ENCODE data around the gene LACTB. TPM values are rescaled to one million over a fixed set of nuclear protein-coding genes. Genes with fewer than 3 reads are reported as not detected.

The LACTB gene, protein sequence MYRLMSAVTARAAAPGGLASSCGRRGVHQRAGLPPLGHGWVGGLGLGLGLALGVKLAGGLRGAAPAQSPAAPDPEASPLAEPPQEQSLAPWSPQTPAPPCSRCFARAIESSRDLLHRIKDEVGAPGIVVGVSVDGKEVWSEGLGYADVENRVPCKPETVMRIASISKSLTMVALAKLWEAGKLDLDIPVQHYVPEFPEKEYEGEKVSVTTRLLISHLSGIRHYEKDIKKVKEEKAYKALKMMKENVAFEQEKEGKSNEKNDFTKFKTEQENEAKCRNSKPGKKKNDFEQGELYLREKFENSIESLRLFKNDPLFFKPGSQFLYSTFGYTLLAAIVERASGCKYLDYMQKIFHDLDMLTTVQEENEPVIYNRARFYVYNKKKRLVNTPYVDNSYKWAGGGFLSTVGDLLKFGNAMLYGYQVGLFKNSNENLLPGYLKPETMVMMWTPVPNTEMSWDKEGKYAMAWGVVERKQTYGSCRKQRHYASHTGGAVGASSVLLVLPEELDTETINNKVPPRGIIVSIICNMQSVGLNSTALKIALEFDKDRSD
- 3.1 and 6.4 TPM in 2 replicates for polyA plus RNA-seq

DNA sequence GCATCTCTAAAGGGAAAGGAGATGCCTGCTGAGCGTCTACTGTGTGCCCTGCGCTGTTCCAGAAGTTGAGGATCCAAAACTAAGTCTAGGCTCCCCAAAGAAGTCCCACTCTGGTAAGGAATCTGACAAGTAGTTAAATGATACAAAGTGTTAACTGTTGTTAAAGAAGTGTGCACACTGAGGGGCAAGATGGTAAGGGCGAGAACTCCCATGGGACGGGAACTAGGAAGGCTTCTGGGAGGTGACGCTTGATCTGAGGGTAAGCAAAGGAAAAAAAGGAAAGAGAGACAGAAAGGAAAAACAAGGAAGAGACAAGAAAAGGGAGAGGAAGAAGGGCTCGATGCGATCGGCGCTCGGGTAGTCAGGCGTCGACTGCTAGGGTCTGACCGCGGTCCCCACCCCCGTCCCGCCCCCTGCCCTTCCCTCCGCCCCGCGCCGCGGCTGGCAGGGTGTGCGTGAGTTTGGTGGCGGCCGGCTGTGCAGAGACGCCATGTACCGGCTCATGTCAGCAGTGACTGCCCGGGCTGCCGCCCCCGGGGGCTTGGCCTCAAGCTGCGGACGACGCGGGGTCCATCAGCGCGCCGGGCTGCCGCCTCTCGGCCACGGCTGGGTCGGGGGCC, at the start of gene LACTB:
LACTB (plus strand) TSS at position 480 of the 620 bp plus-strand sequence; CDS start at position 491, 11 bp downstream.

DNA sequence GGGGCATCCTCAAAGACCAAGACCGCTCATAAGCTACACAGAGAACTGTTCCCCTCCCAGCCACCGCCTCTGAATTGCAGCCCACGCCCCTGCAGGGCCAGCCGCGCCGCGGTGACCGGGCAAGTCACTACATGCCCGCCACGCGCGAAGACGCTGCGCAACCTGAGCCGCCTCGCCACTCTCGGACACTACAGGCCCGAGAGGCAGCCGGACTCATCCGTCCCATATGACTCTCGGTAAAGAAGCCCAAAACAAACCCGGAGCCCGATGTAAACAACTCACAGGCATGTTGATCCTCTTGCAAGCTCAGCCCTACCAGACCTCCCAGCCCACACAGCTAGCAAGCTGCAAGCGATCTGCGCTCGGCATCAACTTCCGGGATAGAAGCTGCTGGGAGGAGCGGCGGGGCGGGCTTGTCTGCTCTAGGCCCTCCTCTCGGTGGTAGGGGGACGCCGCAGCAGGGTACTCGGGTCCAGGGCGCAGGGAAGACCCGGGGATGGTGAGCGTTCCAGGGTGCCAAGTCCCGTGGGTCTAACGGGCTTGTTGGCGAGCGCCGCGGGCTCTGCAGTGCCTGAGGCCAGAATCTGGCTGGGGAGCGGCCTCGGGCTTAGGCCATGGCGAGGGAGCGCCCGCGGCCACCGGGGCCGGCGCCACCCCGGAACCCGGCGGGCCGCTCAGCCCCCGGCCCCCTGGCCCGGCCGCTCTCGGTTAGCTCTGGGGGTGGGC, 35.6 kb downstream of the LACTB start, which contains the start of gene RPS27L:
RPS27L (minus strand) TSS at position 360 of the 726 bp plus-strand sequence; CDS start at position 288, 72 bp downstream.

DNA sequence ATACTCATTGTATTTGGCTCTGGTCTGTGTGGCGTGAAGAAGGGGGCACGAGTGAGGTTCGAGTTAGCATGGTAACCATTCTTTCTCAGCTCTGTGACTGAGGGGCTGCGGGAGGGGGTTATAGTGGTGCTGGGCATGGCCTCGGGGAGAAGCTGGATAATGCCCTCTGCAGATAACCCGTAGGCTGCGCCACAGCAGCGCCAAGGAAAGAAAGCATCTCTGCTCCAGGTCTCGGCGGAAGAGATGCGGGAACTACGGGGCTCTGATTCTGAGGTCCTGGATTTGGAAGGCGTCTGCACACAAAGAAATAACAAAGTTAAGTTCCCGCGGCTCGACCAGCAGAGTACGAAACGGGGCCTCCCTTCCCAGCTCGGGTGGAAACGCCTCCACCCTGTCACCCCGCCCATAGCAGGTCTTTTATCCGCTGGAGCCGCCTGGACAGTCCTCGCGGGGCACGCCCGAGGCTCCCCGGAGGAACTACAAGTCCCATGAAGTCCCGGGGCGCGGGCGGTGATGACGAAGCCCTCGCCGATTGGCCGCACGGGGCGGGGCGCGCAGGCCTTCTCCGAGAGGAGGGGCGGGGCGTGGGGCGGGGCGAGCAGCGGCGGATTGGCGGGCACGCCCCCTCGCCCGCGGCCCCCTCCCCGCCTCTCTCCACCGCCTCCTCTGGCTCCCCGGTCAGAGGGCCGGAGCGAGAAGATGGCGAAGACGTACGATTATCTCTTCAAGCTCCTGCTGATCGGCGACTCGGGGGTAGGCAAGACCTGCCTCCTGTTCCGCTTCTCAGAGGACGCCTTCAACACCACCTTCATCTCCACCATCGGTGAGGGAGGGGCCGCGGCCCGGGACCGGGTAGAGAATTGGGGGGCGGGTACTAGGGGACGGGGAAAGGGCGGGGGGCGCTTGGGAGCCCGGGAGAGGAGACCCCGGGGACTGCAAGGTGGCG, 67.5 kb downstream of the LACTB start, which contains the start of gene RAB8B:
RAB8B (plus strand) TSS at position 681 of the 946 bp plus-strand sequence; CDS start at position 700, 19 bp downstream.

Other genes with a start within 250 kb of the LACTB start
- gene TPM1, start 79.1 kb upstream of the LACTB start, polyA plus RNA-seq, result 24.4 and 26.9 TPM in 2 replicates
- gene RPS27L, start 35.6 kb downstream of the LACTB start, polyA plus RNA-seq, result 141 and 160 TPM in 2 replicates
- 13.4 and 25.0 TPM in 2 replicates for gene RAB8B, start 67.7 kb downstream of the LACTB start, polyA plus RNA-seq
- 25.9 and 29.1 TPM in 2 replicates for gene APH1B, start 155.7 kb downstream of the LACTB start, polyA plus RNA-seq